GM20000 (cell line): ENCODE results near the gene MAGEB2.

Source experiments
- DNase-seq: peaks from one replicate; pipeline ENCODE4 v3.0.0; 2012; ENCODE audit warnings: low spot score
- TF ChIP-seq, protein P1 (sequence below): IDR thresholded peaks from 2 replicates; pipeline ENCODE4 v1.5.1; 2012; ENCODE audit warnings: mild to moderate bottlenecking, control low read depth; ENCODE audit errors: extremely low read depth, missing control alignments

The MAGEB2 gene

GRCh38 chrX:30217465-30217864, 2.1 kb downstream of the MAGEB2 start:
- DNase-seq = no peak
- TF ChIP-seq, protein P1, sequence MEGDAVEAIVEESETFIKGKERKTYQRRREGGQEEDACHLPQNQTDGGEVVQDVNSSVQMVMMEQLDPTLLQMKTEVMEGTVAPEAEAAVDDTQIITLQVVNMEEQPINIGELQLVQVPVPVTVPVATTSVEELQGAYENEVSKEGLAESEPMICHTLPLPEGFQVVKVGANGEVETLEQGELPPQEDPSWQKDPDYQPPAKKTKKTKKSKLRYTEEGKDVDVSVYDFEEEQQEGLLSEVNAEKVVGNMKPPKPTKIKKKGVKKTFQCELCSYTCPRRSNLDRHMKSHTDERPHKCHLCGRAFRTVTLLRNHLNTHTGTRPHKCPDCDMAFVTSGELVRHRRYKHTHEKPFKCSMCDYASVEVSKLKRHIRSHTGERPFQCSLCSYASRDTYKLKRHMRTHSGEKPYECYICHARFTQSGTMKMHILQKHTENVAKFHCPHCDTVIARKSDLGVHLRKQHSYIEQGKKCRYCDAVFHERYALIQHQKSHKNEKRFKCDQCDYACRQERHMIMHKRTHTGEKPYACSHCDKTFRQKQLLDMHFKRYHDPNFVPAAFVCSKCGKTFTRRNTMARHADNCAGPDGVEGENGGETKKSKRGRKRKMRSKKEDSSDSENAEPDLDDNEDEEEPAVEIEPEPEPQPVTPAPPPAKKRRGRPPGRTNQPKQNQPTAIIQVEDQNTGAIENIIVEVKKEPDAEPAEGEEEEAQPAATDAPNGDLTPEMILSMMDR = no peak

GRCh38 chrX:30219372-30219771, 4.0 kb downstream of the MAGEB2 start:
- DNase-seq = no peak
- TF ChIP-seq, protein P1 = no peak

DNA sequence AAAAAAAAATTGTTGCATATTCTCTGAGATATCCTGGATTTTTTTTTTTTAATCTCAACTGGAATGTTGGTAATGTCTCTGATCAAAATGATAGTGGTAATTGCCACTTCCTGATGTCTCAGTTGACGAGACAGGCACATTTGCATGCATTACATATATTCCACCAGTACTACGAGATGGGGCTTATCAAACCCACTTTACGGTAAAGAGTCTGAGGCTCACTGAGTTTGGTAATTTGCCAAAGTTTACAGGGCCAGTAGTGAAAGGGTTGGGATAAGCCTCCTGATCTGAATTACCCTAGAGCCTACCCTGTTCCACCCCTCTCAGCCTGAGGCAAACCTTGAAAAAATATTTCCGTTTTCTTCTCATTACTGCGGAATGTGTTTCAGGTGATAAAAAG, 5.3 kb downstream of the MAGEB2 start:
- no peak for DNase-seq

DNA sequence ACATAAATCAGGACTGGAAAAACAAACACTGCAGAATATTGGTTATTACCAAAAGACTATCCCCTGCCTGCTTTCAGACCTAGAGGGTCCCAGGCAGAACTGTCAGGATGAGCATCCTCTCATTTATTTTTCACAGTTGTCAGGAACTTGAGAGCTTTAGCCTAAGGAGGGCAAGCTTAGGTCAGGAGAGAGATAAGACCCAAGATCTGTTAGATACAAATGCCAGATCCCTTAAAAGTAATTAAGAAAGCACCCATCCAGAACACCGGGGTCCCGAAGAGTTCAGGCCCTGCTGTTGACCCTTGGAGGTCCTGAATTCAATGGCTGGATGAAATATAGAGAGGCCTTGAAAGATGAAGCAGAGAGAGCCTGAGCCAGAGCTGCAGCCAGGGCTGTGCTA, 9.2 kb downstream of the MAGEB2 start:
- DNase-seq = no peak
- TF ChIP-seq, protein P1 = no peak

More for the DNA sequence above, 5.3 kb downstream of the MAGEB2 start:
- TF ChIP-seq, protein P1 = no peak

DNA sequence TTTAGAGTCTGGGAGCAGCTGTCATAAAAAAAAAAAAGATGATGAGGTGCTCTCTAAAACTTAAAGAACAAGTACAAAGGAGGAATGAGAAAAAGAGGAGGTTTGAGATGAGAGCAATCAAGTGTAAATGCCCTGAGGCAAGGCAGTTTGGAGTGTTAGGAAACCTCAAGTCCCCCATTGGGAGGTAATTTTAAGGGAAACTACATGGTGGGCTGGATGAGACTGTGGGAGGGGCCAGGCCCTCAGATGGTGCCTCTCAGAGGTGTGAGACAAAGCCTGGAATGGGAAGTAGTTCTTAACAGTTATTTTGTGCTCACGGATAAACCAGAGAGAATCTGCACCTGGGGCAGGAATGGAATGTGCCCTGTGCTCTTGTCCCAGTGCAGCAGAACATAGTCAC, 13.2 kb downstream of the MAGEB2 start:
- no peak for DNase-seq
- TF ChIP-seq, protein P1 = no peak

DNA sequence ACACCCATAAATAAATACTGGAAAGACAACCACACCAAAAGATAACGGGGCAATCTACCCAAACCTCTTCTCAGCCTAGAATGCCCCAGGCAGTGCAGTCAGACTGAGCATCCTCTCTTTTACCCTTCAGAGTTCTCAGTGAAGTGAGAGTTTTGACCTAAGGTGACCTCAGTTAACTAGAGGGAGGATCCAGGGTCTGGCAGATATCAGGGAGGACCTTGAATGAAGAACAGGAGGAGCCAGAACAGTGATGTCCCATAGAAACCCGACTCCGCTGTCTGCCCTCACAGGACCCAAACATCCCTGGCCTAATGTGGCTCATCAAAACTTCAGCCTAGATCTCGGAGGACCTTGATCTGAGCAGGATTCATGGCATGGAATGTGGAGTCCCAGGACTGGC, 15.0 kb downstream of the MAGEB2 start, which contains the start of gene MAGEB3:
Gene MAGEB3, plus strand, starts transcription at position 263 of the 400 bp plus-strand sequence. CDS start 5,268 bp downstream, outside the sequence.
- DNase-seq = no peak
- TF ChIP-seq, protein P1 = no peak

DNA sequence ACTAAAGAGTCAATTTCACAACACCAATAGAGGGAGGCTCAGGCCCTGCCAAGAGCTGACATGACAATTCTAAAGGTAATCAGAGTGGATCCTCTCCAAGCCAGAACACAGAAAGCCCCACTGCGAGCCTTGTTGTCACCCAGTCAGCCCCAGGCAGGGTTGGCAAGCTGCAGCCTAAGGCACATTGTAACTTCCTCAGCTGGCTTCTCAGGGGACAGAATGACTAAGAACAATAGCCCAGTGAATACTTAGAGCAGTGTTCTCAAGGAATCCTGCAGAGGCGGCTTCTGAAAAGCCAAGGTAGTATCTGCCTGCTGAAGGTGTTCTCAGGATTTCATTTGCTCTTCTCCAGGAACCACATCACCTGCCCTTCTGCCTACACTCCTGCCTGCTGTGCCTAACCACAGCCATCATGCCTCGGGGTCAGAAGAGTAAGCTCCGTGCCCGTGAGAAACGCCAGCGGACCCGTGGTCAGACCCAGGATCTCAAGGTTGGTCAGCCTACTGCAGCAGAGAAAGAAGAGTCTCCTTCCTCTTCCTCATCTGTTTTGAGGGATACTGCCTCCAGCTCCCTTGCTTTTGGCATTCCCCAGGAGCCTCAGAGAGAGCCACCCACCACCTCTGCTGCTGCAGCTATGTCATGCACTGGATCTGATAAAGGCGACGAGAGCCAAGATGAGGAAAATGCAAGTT, 26.5 kb downstream of the MAGEB2 start, which contains the start of gene MAGEB4:
Gene MAGEB4, plus strand, starts transcription at position 277 of the 692 bp plus-strand sequence. Its CDS starts 136 bp downstream, at position 413.
- TF ChIP-seq, protein P1 = no peak
- DNase-seq = no peak
